Measurements from ENCODE around the gene CSGALNACT2. TPM values are rescaled to one million over a fixed set of nuclear protein-coding genes. Genes with fewer than 3 reads are reported as not detected.
"Not testable (repeated sequence)": the region's sequence is repeated elsewhere in the genome, so short reads cannot be mapped to it uniquely, and the experiment has no call there.

The CSGALNACT2 gene
- total and polyA plus RNA-seq, 2 experiments from 2014 or later: 7.7 to 13.9 TPM

DNA sequence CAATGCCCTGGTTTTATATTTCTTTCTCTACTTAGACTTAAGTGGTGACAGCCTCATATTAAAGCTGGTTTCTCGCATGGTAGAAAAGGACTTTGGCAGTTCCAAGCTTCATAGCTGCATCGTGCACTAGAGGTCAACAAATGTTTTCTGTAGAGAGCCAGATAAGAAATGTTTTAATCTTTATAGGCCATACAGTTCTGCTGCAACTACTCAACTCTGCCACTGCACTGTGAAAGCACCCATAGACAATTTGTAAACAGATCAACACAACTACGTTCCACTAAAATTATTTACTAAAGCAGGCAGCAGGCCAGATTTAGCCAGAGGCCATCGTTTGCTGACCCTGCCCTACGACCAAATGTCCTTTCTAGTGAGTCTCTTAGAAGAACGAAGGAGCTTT, 36.7 kb downstream of the CSGALNACT2 start:
- no peak overlapping the region for H3K4me2 ChIP-seq
- H3K27me3 ChIP-seq: no peaks in the 10 kb centered on the region
- H3K27ac ChIP-seq: peak overlapping the region; percentile 30
- H3K36me3 ChIP-seq (replicated peaks; ENCODE audit: insufficient read depth, low read depth): no peaks in the 10 kb centered on the region
- no peaks in the 10 kb centered on the region for H3K79me2 ChIP-seq
- no peak for TF ChIP-seq EZH2phosphoT487 (IDR thresholded peaks at IDR 0.05; ENCODE audit: low read depth, severe bottlenecking, unreplicated experiment)
- TF ChIP-seq EZH2 (IDR thresholded peaks at IDR 0.05; ENCODE audit: borderline replicate concordance): no peak
- TF ChIP-seq, protein P1, sequence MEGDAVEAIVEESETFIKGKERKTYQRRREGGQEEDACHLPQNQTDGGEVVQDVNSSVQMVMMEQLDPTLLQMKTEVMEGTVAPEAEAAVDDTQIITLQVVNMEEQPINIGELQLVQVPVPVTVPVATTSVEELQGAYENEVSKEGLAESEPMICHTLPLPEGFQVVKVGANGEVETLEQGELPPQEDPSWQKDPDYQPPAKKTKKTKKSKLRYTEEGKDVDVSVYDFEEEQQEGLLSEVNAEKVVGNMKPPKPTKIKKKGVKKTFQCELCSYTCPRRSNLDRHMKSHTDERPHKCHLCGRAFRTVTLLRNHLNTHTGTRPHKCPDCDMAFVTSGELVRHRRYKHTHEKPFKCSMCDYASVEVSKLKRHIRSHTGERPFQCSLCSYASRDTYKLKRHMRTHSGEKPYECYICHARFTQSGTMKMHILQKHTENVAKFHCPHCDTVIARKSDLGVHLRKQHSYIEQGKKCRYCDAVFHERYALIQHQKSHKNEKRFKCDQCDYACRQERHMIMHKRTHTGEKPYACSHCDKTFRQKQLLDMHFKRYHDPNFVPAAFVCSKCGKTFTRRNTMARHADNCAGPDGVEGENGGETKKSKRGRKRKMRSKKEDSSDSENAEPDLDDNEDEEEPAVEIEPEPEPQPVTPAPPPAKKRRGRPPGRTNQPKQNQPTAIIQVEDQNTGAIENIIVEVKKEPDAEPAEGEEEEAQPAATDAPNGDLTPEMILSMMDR (IDR thresholded peaks at IDR 0.05; ENCODE audit: poor library complexity): no peak
- 55% methylated on average over 6 of the region's 6 CpGs for WGBS (ENCODE audit: low lambda C conversion rate, missing lambda C conversion rate)
- H2AFZ ChIP-seq: no peak overlapping the region
- no peaks in the 10 kb centered on the region for H3K9me2 ChIP-seq (replicated peaks; ENCODE audit: insufficient read depth)
- H3K4me1 ChIP-seq (ENCODE audit: insufficient read depth): no peaks in the 10 kb centered on the region
- H3K4me3 ChIP-seq: no peak overlapping the region
- H4K20me1 ChIP-seq (ENCODE audit: insufficient read depth, poor library complexity, severe bottlenecking): no peaks in the 10 kb centered on the region
- no peak for DNase-seq (ENCODE audit: low spot score)
- no peaks in the 10 kb centered on the region for H3K9me3 ChIP-seq (ENCODE audit: low read depth)

DNA sequence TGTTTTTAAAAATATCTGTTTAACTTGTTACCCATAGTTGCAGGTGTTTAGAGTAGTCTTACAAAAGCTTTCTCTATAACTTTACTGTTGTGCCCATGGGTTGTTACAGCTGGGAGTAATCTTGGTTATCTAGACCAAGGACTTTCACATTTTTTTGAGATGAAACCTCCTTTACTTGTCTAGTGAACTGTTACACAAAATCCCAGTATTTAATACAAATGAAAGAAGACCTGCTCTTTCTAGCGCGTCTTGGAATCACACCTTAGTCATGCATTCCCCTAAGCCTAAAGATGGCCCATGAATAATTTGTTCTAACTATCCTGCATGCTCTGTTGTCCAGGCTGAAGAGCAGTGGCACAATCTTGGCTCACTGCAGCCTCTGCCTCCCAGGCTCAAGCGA, 38.0 kb downstream of the CSGALNACT2 start:
- H3K27me3 ChIP-seq: no peaks in the 10 kb centered on the region
- no peak overlapping the region for H3K4me3 ChIP-seq
- H3K36me3 ChIP-seq (replicated peaks; ENCODE audit: insufficient read depth, low read depth): no peaks in the 10 kb centered on the region
- DNase-seq (ENCODE audit: low spot score): no peak
- no peak overlapping the region for H3K4me2 ChIP-seq
- H3K9me3 ChIP-seq (ENCODE audit: low read depth): no peaks in the 10 kb centered on the region
- H3K27ac ChIP-seq: no peak overlapping the region
- no peaks in the 10 kb centered on the region for H3K9me2 ChIP-seq (replicated peaks; ENCODE audit: insufficient read depth)
- no peaks in the 10 kb centered on the region for H4K20me1 ChIP-seq (ENCODE audit: insufficient read depth, poor library complexity, severe bottlenecking)
- no peaks in the 10 kb centered on the region for H3K79me2 ChIP-seq
- 96% methylated on average over 3 of the region's 3 CpGs for WGBS (ENCODE audit: low lambda C conversion rate, missing lambda C conversion rate)
- TF ChIP-seq, protein P1 (IDR thresholded peaks at IDR 0.05; ENCODE audit: poor library complexity): no peak
- TF ChIP-seq EZH2phosphoT487 (IDR thresholded peaks at IDR 0.05; ENCODE audit: low read depth, severe bottlenecking, unreplicated experiment) (no peak), EZH2 (IDR thresholded peaks at IDR 0.05; ENCODE audit: borderline replicate concordance) (no peak)
- H3K4me1 ChIP-seq (ENCODE audit: insufficient read depth): no peaks in the 10 kb centered on the region
- H2AFZ ChIP-seq: no peak overlapping the region

DNA sequence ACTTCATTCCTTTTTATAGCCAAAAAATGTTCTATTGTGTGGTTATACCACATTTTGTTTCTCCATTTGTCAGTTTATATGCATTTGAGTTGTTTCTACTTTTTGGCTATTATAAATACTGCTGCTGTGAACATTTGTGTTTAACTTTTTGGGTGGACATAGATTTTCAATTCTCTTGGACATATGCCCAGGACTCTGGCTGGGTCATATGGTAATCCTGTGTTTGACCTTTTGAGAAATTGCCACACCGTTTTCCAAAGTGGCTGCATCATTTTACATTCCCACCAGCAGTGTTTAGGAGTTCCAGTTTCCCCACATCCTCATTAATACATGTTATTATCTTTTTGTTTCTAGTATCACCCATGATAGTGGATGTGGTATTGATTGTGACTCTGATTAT, 39.4 kb downstream of the CSGALNACT2 start:
- no peak overlapping the region for H3K4me2 ChIP-seq
- WGBS (ENCODE audit: low lambda C conversion rate, missing lambda C conversion rate): 83% methylated on average over 1 of the region's 1 CpG
- no peak overlapping the region for H3K27ac ChIP-seq
- no peaks in the 10 kb centered on the region for H3K36me3 ChIP-seq (replicated peaks; ENCODE audit: insufficient read depth, low read depth)
- no peak for DNase-seq (ENCODE audit: low spot score)
- no peaks in the 10 kb centered on the region for H3K27me3 ChIP-seq
- H3K9me3 ChIP-seq (ENCODE audit: low read depth): no peaks in the 10 kb centered on the region
- no peaks in the 10 kb centered on the region for H4K20me1 ChIP-seq (ENCODE audit: insufficient read depth, poor library complexity, severe bottlenecking)
- H2AFZ ChIP-seq: no peak overlapping the region
- H3K79me2 ChIP-seq: no peaks in the 10 kb centered on the region
- no peaks in the 10 kb centered on the region for H3K9me2 ChIP-seq (replicated peaks; ENCODE audit: insufficient read depth)
- no peaks in the 10 kb centered on the region for H3K4me1 ChIP-seq (ENCODE audit: insufficient read depth)
- TF ChIP-seq EZH2 (IDR thresholded peaks at IDR 0.05; ENCODE audit: borderline replicate concordance) (no peak), EZH2phosphoT487 (IDR thresholded peaks at IDR 0.05; ENCODE audit: low read depth, severe bottlenecking, unreplicated experiment) (no peak)
- TF ChIP-seq, protein P1 (IDR thresholded peaks at IDR 0.05; ENCODE audit: poor library complexity): no peak
- H3K4me3 ChIP-seq: no peak overlapping the region

DNA sequence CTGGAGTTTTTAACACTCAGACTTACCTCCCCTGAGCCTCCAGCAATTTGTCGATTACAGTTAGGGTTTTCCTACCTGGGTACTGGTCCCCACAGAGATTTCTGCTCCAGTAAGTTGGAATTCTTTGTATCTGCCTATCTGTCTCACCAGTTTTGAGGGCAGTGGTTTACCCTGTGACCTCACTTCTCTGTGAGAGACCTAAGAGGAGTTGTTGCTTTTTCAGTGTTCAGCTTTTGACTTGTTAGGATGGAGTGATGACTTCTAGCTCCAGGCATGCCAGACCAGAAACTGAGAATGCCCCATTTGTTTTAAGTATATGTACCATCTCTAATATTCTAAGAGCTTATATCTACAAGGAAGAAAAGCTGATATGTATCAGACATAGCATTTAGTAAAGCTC, 42.9 kb downstream of the CSGALNACT2 start:
- no peaks in the 10 kb centered on the region for H3K27me3 ChIP-seq
- H4K20me1 ChIP-seq (ENCODE audit: insufficient read depth, poor library complexity, severe bottlenecking): no peaks in the 10 kb centered on the region
- H3K27ac ChIP-seq: no peak overlapping the region
- H3K36me3 ChIP-seq (replicated peaks; ENCODE audit: insufficient read depth, low read depth): no peaks in the 10 kb centered on the region
- no peak overlapping the region for H3K4me2 ChIP-seq
- H3K4me3 ChIP-seq: no peak overlapping the region
- no peaks in the 10 kb centered on the region for H3K9me3 ChIP-seq (ENCODE audit: low read depth)
- H2AFZ ChIP-seq: no peak overlapping the region
- H3K4me1 ChIP-seq (ENCODE audit: insufficient read depth): no peaks in the 10 kb centered on the region
- no peaks in the 10 kb centered on the region for H3K79me2 ChIP-seq
- TF ChIP-seq EZH2phosphoT487 (IDR thresholded peaks at IDR 0.05; ENCODE audit: low read depth, severe bottlenecking, unreplicated experiment): no peak
- TF ChIP-seq EZH2 (IDR thresholded peaks at IDR 0.05; ENCODE audit: borderline replicate concordance): no peak
- TF ChIP-seq, protein P1 (IDR thresholded peaks at IDR 0.05; ENCODE audit: poor library complexity): no peak
- DNase-seq (ENCODE audit: low spot score): no peak
- WGBS (ENCODE audit: low lambda C conversion rate, missing lambda C conversion rate): 100% methylated on average over 1 of the region's 1 CpG
- no peaks in the 10 kb centered on the region for H3K9me2 ChIP-seq (replicated peaks; ENCODE audit: insufficient read depth)

DNA sequence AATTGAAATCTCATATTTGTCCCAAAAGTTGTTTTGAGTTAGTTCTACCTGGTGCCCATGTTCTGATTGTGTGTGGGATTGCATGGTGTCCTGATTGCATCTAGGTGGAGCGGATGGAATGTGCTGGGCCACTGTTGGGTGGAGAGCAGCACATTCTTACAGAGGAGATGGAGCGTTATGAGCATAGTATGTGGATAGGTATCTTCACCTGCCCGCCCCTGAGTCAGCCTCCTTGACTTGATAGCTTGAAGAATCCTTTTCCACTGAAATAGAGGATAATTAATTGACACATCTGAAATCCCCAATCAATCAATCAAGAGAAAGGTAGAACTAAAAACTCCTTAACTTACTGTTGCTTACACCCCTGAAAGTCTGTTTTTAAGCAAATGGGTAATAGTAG, 45.5 kb downstream of the CSGALNACT2 start:
- H3K27ac ChIP-seq; H3K9me3 ChIP-seq (ENCODE audit: low read depth); H2AFZ ChIP-seq; H3K9me2 ChIP-seq (replicated peaks; ENCODE audit: insufficient read depth); DNase-seq (ENCODE audit: low spot score); H3K36me3 ChIP-seq (replicated peaks; ENCODE audit: insufficient read depth, low read depth); H3K79me2 ChIP-seq; H3K4me2 ChIP-seq; H3K4me3 ChIP-seq; H3K4me1 ChIP-seq (ENCODE audit: insufficient read depth); H4K20me1 ChIP-seq (ENCODE audit: insufficient read depth, poor library complexity, severe bottlenecking); H3K27me3 ChIP-seq: not testable (repeated sequence)
- 100% methylated on average over 3 of the region's 3 CpGs for WGBS (ENCODE audit: low lambda C conversion rate, missing lambda C conversion rate)
